Transverse colon (tissue), 4 donors: ENCODE data around the gene CHST6. TPM values are rescaled to one million over a fixed set of nuclear protein-coding genes. Genes with fewer than 3 reads are reported as not detected.

ENCODE experiments used
- DNase-seq: peaks from one replicate; pipeline ENCODE4 v3.0.0-alpha.2; 2019
- H3K27ac ChIP-seq, 4 donors: fragments of 200-600 bp; sonication (generic); 2 replicates each; pipeline ENCODE4 v1.5.1; 2016 to 2018; ENCODE audit warnings: inconsistent platforms in 4 of 4
- H3K27me3 ChIP-seq: fragments of 200-600 bp; sonication (generic); 2 replicates; pipeline ENCODE4 v1.5.1; 2017; ENCODE audit warnings: inconsistent platforms
- H3K36me3 ChIP-seq, 4 donors: fragments of 200-600 bp; sonication (generic); 2 replicates each; pipeline ENCODE4 v1.5.1; 2017 to 2019; ENCODE audit warnings: inconsistent platforms in 4 of 4
- H3K4me1 ChIP-seq, 4 donors: fragments of 200-600 bp; sonication (generic); 2 replicates each; pipeline ENCODE4 v1.5.1; 2017 to 2020; ENCODE audit warnings: inconsistent platforms in 4 of 4
- H3K4me3 ChIP-seq, 4 donors: fragments of 200-600 bp; sonication (generic); 1 replicate in 1 of 4; 2 replicates in 3 of 4; pipeline versions ENCODE4 v1.5.1 to v1.6.1; 2017 to 2019; ENCODE audit warnings: inconsistent platforms in 4 of 4
- H3K9me3 ChIP-seq, 2 donors: fragments of 200-600 bp; sonication (generic); 2 replicates each; pipeline ENCODE4 v1.5.1; 2017 to 2019; ENCODE audit warnings: inconsistent platforms in 2 of 2
- CTCF ChIP-seq, 5 experiments: fragments of 200-600 bp in 3 of 5; fragments of 450-650 bp in 2 of 5; sonication (generic) in 3 of 5; IDR thresholded peaks; 1 replicate in 2 of 5; 2 replicates in 3 of 5; pipeline ENCODE4 v1.5.1; 2016 to 2017; ENCODE audit warnings: antibody characterized with exemption in 5 of 5, inconsistent platforms in 3 of 5, mild to moderate bottlenecking in 2 of 5, moderate library complexity in 1 of 5
- EP300 ChIP-seq: sonication (generic); formaldehyde crosslinking; IDR thresholded peaks from one replicate; pipeline ENCODE4 v1.6.1; 2017; ENCODE audit warnings: antibody characterized with exemption, low read depth
- POLR2A ChIP-seq: fragments of 450-650 bp; IDR thresholded peaks from one replicate; pipeline ENCODE4 v1.6.1; 2016; ENCODE audit warnings: antibody characterized with exemption, mild to moderate bottlenecking, moderate library complexity
- POLR2AphosphoS5 ChIP-seq, 3 donors: sonication (generic); formaldehyde crosslinking; IDR thresholded peaks; one replicate each; pipeline ENCODE4 v1.6.1; 2016; ENCODE audit warnings: antibody characterized with exemption in 3 of 3
- WGBS, 2 donors: methylation state at CpG; one replicate each; pipeline ENCODE4 v1.1.5; 2018; ENCODE audit warnings: low coverage in 1 of 2; 5-methylcytosine and 5-hydroxymethylcytosine counted together
- in situ Hi-C, 4 donors: fragments of 200-750 bp; cut with MboI; loops; one replicate each; pipeline versions ENCODE4 v1.15.0 to v1.15.1; 2017; ENCODE audit warnings: low sequenced_read_pairs in 3 of 4, low pct_ligation_motif_present in 1 of 4, low pct_unique_long_range_greater_than_20kb in 1 of 4
- intact Hi-C: fragments of 100-400 bp; cut with DNase I; formaldehyde crosslinking; loops from one replicate; pipeline ENCODE4 v1.15.1; 2023; ENCODE audit warnings: low total_unique reads
- total RNA-seq, 4 donors: library from RNA; depleted of rRNA; stranded (reverse); fragments of >200 nt; gene quantifications; one replicate each; pipeline ENCODE4 v1.1.0, GENCODE V29; 2016

Gene CHST6
- total RNA-seq, 4 donors from 2014 or later, result 1.7 to 3.7 (median 2.9) TPM

- Histone ChIP-seq H3K27me3 (no peaks in the 10 kb centered on the region), H3K4me1 (peaks cover 0 to 21% (median 13%) of the 10 kb centered on the region in 4 donors), H3K27ac (peak overlapping the region; percentile 73 to 82 (median 79)), H3K9me3 (no peaks in the 10 kb centered on the region), H3K36me3 (no peaks in the 10 kb centered on the region), H3K4me3 (no peak overlapping the region)
- 43 to 49% methylated on average over 9 of the region's 9 CpGs for WGBS, 2 donors
- DNase-seq, result peak; percentile 71
- TF ChIP-seq POLR2A (peak; percentile 45), CTCF (IDR thresholded peaks at IDR 0.05) (no peak), POLR2AphosphoS5 (IDR thresholded peaks at IDR 0.05) (peak; percentile 13 to 65 (median 48))
- in situ Hi-C loops, result loop anchor here in 3 of 4 donors (25.0 kb wide), 1 partner anchor 276 kb away; no protein-coding TSS in a partner anchor
- intact Hi-C loops, result no loop called here
Observed at GRCh38 chr16:75486014-75486675, 9.1 kb downstream of the CHST6 start.

- WGBS, 2 donors, result 79 to 82% methylated on average over 3 to 7 of the region's 7 CpGs
- H3K27ac ChIP-seq, result peak overlapping the region; percentile 73 to 82 (median 79)
- no peak for DNase-seq
- H3K27me3 ChIP-seq, result no peaks in the 10 kb centered on the region
- in situ Hi-C loops, result loop anchor here in 3 of 4 donors (25.0 kb wide), 1 partner anchor 277 kb away; no protein-coding TSS in a partner anchor
- intact Hi-C loops, result no loop called here
- peaks cover 0 to 21% (median 13%) of the 10 kb centered on the region in 4 donors for H3K4me1 ChIP-seq
- H3K4me3 ChIP-seq, result no peak overlapping the region
- H3K9me3 ChIP-seq, result no peaks in the 10 kb centered on the region
- no peak for TF ChIP-seq CTCF (IDR thresholded peaks at IDR 0.05)
- no peak for TF ChIP-seq POLR2A
- H3K36me3 ChIP-seq, result no peaks in the 10 kb centered on the region
Observed at GRCh38 chr16:75485230-75486013, 9.8 kb downstream of the CHST6 start.

GRCh38 chr16:75483222-75483621, 12.0 kb downstream of the CHST6 start:
- in situ Hi-C loops (loop anchor here in 3 of 4 donors (25.0 kb wide), 1 partner anchor 279 kb away; no protein-coding TSS in a partner anchor), intact Hi-C loops (no loop called here)
- Histone ChIP-seq H3K27ac (no peak overlapping the region), H3K27me3 (no peaks in the 10 kb centered on the region), H3K4me1 (peaks cover 0 to 21% (median 13%) of the 10 kb centered on the region in 4 donors), H3K9me3 (no peaks in the 10 kb centered on the region), H3K36me3 (no peaks in the 10 kb centered on the region), H3K4me3 (no peak overlapping the region)
- DNase-seq, result no peak
- TF ChIP-seq CTCF (IDR thresholded peaks at IDR 0.05), result no peak
- TF ChIP-seq POLR2AphosphoS5 (IDR thresholded peaks at IDR 0.05), result peak in 1 of 3 donors; percentile 6
- TF ChIP-seq POLR2A, result no peak
- WGBS, 2 donors, result 86% methylated on average over 2 of the region's 2 CpGs; no CpG with 5 or more reads in 1 of the 2 donors

- H3K36me3 ChIP-seq, result no peaks in the 10 kb centered on the region
- WGBS, 2 donors, result 75 to 82% methylated on average over 7 to 14 of the region's 14 CpGs
- in situ Hi-C loops, result loop anchor here in 3 of 4 donors (25.0 kb wide), 1 partner anchor 280 kb away; no protein-coding TSS in a partner anchor
- intact Hi-C loops, result no loop called here
- H3K9me3 ChIP-seq, result no peaks in the 10 kb centered on the region
- no peaks in the 10 kb centered on the region for H3K27me3 ChIP-seq
- DNase-seq, result no peak
- peaks cover 0 to 20% (median 12%) of the 10 kb centered on the region in 4 donors for H3K4me1 ChIP-seq
- H3K4me3 ChIP-seq, result no peak overlapping the region
- no peak for TF ChIP-seq POLR2AphosphoS5 (IDR thresholded peaks at IDR 0.05)
- TF ChIP-seq CTCF (IDR thresholded peaks at IDR 0.05), result no peak
- TF ChIP-seq EP300, result no peak
- TF ChIP-seq POLR2A, result no peak
- H3K27ac ChIP-seq, result no peak overlapping the region
Observed at GRCh38 chr16:75482434-75483205, 12.6 kb downstream of the CHST6 start.
